Measurements from ENCODE around the gene DOK6.
"Not testable (repeated sequence)": the region's sequence is repeated elsewhere in the genome, so short reads cannot be mapped to it uniquely, and the experiment has no call there.

The DOK6 gene

GRCh38 chr18:69631281-69631680 lies 230.6 kb downstream of the DOK6 start:
- DNase-seq: no peak

DNA sequence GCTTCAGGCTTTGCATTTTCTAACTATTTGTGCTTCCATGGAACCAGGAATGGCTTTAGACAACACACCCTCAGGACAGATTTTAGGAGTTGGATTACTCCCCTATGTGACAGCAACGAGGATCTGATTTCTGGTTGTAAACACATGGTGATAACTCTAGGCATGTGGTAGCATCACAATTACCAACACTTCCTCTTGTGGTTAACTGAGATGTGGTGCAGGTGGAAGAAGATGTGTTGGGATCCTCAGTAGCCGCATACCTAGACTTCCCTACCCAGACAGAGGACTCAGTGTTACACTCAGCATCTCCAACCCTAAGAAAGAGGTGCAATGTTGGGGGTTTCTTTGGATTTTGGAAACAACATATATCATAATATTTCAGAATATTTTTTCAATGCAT lies 234.8 kb downstream of the DOK6 start:
- no peak for DNase-seq

DNA sequence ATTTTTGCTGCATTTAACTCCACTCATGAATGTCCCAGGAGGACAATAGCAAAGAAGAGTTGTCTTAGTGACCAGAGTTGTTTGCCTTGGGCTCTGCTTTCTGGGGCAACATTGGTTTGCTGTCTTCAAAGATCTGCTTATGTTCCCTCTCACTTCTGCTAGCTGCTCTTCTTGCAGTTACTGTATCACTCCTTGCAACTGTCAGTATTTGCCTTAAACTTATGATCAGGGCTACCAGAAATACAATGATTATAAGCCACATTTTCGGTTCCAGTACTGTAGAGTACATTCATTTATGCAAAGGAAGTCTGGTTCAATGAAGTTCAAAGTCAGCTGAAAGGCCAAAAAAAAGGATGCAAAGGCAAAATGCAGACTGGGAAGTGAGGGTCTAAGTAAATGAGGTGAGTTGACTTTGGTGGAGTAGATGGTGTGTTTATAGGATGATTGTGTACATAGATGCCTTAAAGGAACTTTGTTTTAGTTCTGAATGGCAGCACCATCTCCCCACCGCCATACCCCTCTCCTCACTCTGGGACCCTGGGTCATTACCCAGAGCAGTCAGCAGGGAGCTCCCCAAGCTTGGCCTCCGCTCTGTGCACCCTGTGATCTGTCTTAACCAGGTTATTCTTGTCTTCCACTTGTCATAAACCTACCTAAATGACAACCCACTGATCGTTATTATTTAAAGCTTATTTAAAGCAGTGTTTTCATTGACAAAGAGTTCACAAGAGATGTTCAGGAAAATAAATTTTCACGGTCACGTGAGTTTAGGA lies 236.0 kb downstream of the DOK6 start:
- DNase-seq: peak; percentile 18

- DNase-seq: no peak
These were observed 237.4 kb downstream of the DOK6 start for GRCh38 chr18:69638056-69638455.

- DNase-seq: no peak
These were observed 247.0 kb downstream of the DOK6 start for GRCh38 chr18:69647702-69648101.

DNA sequence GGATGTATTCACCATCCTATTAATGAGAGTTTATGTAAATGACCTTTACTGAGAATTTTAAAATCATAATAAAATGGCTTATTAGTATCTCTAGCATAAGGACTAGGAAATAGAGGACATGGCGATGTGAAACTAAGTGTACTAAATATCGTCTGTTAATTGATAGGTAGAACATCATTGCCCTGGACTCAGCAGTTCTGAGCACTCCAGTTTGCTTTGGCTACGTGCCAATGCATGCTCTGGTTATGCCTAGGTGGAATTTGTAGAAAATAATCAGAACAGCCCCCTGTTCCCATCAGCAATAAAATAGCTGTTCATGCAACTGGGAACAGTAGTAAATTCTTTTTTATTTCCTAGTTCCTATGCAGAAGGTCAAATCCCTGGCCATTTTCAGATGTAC lies 247.8 kb downstream of the DOK6 start:
- DNase-seq: no peak

DNA sequence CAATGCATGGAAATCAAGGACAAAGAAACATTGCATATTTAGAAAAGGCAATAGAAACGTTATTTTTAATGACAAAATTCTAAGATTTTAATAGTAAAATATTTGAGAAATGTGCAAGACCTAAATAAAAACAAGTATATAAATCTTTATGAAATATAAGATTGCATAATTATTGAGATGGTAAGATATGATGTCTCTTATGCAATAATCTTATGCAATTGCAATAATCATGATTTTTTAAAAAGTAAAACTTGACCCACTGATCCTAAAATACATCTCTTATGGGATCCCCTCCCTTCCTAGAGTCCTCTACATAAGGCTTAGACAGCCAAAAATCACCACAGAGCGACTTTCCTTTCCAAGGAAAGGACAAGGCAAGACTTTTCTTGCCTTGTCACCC lies 249.0 kb downstream of the DOK6 start:
- no peak for DNase-seq

DNA sequence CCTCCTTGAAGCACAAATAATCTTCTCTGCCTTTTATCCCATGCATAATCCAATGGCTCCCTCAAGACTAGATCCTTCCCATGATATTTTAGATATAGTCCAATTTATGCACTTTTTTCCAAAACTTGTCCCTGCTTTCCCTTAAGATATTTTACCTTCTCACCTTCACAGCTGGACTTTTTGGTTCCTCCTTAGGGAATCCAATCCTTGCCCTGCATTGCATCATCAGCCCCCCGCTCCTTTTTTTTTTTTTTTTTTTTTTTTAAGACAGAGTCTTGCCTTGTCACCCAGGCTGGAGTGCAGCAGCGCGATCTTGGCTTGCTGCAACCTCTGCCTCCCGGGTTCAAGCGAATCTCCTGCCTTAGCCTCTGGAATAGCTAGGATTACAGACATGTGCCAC lies 250.6 kb downstream of the DOK6 start:
- DNase-seq: no peak

GRCh38 chr18:69655816-69656215 lies 255.1 kb downstream of the DOK6 start:
- no peak for DNase-seq

DNA sequence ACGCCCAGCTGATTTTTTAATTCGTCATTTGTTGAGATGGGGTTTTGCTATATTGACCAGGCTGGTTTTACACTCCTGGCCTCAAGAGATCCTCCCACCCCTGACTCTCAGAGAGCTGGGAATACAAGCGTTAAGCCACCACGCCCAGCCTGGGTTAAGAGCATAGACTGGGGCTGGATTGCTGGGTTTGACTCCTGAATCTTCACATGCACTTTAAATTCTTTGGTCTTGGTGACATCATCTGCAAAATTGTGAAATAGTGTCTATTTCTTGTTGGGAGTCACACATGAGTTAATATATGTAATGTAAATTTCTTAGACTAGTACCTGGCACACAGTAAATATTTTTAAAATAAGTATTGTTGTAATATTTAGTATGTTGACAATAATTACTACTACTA lies 257.4 kb downstream of the DOK6 start:
- DNase-seq: no peak

GRCh38 chr18:69658685-69659084 lies 258.0 kb downstream of the DOK6 start:
- DNase-seq: no peak

DNA sequence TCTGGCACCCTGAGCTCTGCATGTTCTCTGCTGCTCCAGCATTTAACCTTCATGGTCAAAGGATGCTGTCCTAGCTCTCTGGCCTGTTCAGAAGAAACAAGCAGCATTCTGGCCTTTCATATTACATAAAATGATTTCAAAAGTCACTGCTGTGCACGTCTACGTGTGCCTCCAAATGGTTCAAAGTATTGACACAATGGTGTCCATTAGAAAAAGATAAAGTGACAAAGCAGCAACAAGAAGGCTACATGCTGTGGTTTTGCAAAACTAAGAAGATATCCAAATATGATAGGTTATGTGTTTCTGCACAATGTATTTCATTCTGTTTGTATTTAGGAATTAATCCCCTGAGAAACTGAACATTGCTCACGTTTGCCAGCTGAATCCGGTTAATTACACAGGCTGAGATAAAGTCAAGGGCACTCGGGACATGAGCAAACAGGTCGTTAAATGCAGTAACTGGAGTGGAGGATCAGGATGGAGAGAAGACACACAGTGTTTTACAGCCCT lies 258.5 kb downstream of the DOK6 start:
- no peak for DNase-seq

GRCh38 chr18:69662090-69662489 lies 261.4 kb downstream of the DOK6 start:
- not testable (repeated sequence) for DNase-seq

DNA sequence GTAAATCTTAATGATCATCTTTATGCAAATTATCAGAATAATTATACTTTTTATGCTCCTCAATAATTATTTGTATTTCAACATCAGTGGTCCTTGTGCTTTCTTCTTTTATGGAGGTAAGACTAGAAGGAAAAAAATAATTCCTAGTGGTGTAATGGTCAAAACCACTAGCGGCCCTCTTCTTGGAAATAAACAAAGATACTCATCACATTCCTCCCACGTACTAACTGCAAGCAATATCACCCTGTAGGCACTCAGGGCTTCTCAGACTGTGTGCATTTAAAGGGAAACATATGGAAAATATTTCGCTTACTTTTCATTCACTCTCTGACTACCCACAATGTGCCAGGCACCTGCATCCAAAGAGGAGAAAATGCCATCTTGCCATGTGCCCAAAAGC lies 263.7 kb downstream of the DOK6 start:
- no peak for DNase-seq

DNA sequence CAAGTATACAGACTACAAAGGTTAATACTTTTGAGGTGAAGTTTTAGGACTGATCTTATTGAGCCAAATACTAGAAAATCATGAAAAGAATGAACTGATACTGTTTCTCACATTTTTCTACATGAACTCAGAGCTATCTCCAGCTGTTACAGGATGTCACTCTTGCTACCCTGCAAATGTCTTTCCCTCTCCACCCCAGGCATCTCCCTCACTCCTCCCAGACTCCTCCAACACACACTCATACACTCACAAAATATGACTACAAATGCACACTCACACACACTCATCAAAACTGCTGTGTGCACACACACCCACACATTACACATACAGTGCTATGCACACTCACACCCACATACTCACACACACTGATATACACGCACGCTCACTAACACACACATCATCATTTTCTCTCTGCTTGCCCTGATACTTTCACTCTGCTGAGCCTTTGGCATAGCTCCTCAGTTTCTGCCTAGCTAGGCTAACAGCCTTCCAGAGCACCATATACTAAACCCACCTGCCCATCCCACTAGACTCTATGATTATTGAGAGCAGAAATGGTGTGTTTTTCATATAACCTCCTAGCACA lies 273.7 kb downstream of the DOK6 start:
- no peak for DNase-seq

DNA sequence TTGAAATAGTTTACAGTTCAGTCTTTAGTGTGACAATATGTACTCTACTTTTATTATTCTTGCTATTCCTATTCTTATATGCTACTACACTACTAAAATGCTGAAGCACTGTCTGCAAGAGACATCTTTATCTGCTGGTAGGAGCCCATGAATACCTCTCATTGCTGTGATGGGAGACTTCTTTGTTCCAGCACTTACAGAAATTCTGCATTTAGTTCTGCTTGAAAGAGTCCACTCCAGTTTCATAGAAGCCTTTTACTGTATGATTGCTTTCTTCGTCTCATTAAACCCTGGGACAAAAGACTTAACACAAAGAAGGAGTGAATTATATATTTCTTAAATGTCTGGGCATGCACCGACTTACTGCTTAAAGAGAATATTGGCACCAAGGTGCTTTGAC lies 274.3 kb downstream of the DOK6 start:
- DNase-seq: no peak

GRCh38 chr18:69677595-69677994 lies 276.9 kb downstream of the DOK6 start:
- no peak for DNase-seq

DNA sequence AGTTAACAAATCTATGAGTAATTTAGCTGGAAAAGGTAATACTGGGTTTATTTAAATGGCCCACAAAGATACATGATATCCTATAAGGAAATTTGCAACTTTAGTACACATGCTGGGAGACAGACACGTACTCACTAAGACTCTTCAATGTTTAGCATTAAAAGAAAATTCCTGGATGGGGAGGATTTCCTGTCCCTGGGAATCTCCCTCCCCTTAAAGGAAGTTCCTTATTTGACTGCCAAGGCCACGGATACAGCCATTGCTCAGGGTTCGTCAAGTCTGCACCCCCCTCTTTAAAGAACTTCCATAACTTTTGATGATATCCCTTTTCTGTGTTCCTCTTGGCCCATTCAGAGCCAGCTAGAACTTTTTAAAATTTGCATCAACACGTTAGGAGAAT lies 279.4 kb downstream of the DOK6 start:
- DNase-seq: no peak

GRCh38 chr18:69683176-69683575 lies 282.5 kb downstream of the DOK6 start:
- DNase-seq: no peak

DNA sequence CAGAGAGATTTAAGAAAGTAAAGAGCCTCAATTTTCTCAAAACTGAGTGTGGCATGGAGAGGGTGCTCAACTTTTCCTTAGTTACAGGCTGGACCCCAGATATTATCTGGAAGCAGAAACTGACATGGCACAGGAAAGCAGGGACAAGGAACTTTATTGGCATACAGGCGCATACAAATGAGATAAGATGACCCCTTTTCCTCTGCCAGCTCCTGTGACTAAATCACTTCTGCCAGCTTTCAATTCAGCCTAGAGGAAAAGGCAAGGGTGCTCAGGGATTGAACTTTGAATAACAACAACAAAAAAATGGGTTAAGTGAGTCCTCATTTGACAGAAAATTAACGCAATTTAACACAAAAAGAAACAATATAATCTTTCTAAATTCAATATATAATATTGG lies 284.1 kb downstream of the DOK6 start:
- no peak for DNase-seq

DNA sequence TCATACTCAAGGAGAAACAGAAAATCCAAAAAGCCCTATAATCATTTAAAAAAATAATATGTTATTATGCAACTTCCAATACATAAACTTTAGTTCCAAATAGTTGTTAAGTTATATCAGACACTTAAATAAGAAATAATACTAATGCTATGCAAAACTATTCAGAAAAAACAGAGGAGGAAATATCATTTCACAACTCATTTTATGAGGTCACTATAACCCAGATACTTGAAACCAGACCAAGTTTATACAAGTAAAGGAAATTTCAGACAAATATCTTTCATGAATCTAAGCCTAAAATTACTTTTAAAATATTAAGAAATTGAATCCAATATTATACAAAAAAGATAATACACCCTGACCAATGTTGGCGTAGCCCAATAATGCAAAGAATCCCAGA lies 286.2 kb downstream of the DOK6 start:
- DNase-seq: no peak

- DNase-seq: no peak
These were observed 288.6 kb downstream of the DOK6 start for GRCh38 chr18:69689121-69689759.

- no peak for DNase-seq
These were observed 290.5 kb downstream of the DOK6 start for GRCh38 chr18:69691008-69691760.

- no peak for DNase-seq
These were observed 296.4 kb downstream of the DOK6 start for GRCh38 chr18:69697069-69697468.

Measured in activated naive CD4-positive, alpha-beta T cell treated with anti-CD3 and anti-CD28 coated beads, Interleukin-2, amount 50 U/mL, for 16 hours (primary cell).